Stimulated activated CD8-positive, alpha-beta memory T cell treated with anti-CD3 and anti-CD28 coated beads, Interleukin-4, amount 100 ng/mL, for 1 hour (primary cell): Measurements from ENCODE around the gene NEK1.

Experiments used
- DNase-seq, 2 donors: peaks; one replicate each; pipeline ENCODE4 v3.0.0-alpha.2; 2020; ENCODE audit warnings: low read depth in 2 of 2, low spot score in 1 of 2

Gene NEK1, protein sequence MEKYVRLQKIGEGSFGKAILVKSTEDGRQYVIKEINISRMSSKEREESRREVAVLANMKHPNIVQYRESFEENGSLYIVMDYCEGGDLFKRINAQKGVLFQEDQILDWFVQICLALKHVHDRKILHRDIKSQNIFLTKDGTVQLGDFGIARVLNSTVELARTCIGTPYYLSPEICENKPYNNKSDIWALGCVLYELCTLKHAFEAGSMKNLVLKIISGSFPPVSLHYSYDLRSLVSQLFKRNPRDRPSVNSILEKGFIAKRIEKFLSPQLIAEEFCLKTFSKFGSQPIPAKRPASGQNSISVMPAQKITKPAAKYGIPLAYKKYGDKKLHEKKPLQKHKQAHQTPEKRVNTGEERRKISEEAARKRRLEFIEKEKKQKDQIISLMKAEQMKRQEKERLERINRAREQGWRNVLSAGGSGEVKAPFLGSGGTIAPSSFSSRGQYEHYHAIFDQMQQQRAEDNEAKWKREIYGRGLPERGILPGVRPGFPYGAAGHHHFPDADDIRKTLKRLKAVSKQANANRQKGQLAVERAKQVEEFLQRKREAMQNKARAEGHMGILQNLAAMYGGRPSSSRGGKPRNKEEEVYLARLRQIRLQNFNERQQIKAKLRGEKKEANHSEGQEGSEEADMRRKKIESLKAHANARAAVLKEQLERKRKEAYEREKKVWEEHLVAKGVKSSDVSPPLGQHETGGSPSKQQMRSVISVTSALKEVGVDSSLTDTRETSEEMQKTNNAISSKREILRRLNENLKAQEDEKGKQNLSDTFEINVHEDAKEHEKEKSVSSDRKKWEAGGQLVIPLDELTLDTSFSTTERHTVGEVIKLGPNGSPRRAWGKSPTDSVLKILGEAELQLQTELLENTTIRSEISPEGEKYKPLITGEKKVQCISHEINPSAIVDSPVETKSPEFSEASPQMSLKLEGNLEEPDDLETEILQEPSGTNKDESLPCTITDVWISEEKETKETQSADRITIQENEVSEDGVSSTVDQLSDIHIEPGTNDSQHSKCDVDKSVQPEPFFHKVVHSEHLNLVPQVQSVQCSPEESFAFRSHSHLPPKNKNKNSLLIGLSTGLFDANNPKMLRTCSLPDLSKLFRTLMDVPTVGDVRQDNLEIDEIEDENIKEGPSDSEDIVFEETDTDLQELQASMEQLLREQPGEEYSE (N-terminal part only)

DNA sequence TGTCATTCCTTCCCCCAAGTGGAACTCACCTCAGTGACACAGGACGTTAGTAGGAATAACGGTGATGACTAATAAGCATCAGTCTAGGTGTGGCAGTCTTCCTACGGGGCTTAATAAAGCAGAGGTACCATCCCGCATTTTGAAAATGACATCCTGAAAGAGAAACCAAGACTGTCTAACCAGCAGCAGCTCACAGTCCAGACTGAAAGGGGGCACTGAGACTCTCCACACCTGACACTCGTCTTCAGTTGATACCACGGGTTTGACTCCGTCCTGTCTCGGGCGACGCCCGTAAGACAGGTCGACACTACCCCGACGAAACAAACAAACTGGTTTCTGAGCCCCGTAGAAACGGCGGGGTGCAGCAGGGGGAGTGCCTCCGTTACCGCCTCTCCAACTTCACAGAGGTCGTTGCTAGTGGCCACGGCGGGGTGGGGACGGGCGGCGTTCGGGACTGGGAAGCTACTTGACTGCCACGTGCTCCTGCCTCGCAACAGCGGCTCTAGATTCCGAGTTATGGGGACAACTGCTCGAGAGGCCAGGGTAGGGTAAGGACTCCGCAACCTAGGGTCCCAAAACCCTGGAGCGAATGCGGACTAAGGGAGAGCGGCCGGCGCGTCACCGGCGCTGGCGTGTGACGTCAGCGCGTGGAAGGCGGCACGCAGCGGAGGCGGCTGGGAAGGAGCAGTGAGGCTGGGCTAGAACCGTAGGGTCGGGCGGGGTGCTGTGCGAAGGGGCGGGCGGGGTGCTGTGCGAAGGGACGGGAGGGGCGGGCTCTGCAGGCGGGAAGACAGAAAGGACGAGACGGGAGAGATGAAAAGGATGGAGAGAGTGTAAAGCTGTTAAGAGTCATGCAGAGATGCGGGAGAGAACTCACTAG lies at the start of gene NEK1:
NEK1 (minus strand) TSS at position 593 of the 880 bp plus-strand sequence. CDS start 9,953 bp downstream, outside the sequence.
- DNase-seq: peak; percentile 58 to 78

GRCh38 chr4:169661761-169662160 lies 49.4 kb upstream of the NEK1 start:
- DNase-seq: no peak

DNA sequence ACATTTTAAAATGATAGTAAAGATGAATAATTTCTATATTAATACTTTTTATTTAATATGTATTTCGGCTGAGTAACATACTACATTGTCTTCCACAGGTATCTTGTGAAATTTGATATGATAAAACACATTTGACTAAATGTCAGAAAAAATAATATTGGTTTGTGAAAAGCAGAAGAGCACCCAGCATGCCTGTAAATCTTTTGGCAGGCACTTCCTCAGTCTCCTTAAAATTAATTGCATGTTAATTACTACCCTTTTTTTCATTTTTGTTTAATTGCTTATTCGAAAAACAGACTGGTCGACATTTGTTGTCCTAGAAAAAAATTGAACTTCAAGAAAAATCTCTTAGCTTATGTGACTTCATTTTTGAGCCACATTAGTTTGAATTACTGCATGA lies 48.5 kb upstream of the NEK1 start:
- DNase-seq: no peak

DNA sequence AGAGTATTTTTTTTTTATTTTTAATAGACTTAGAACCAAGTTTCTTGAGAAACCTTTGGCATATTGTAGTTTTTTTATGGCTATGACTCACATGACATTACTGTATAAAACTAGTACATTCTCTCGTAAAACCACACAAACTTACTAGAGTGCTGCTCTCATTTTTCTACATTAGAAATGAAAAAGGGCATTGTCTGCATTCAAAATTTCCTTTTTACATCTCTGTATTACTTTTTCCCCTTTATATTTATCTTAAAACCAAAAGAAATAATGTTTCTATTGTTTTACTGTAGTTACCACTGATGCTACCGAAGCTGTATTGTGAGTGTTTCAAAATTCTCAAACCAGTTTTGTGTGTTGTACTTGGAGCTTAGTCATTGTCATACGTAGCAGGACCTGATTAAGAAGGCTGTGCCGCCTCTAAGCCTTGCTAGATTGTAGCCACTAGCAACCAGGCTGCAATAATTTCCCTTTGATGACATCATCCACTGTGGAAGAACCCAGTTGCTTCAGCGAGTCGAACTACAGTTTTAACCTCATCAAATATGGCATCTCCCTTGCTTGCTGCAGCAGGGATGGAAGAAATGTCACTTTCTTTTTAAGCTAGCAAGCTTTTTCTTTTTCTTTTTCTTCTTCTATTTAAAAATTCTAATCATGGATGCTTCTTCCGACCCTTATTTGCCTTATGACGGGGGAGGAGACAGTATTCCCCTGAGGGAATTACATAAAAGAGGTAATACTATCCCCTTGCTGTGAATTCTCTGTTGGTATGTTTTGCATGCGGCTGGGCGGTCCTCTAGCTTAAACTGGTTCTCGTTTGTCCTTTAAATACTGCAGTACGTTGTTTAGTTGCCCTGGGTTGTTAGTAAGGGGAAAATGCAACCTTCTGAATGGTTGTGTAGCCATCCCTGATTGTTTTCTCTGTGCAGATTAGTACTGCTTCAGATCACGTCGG lies 47.6 kb upstream of the NEK1 start:
- peak; percentile 10 to 49 for DNase-seq

DNA sequence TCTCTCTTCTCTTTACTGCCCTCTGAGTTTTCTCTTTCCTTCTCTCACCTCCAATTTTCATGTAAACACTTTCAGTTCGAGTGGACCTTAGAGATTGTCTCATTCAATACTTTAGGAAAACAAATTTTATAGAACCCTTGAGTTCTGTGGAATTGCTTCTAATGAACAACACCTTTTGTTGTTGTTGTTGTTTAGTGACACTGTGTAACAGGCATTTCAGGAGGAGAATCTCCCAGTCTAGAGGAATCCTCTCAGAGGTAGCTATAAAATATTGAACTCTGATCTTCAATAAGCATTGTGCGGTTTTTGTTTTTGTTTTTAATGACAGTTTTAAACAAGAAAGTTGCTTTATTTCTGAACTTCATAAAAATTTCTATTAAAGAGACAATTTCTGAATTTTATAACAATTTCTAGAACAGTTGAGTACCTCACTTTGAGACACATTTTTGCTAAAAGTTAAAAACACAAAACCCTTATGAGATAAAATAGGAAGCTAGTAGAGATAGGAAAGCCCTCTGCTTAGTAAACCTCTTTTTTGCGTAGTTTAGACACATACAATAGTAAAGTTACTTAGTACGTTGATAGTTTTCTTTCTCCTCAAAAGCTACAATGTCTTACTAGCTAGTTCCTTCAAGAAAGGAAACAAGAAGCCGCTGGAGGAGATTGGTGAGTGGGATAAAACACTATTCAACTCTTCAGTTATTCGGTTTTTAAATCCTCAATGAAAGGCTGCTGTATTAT lies 46.8 kb upstream of the NEK1 start:
- no peak for DNase-seq

DNA sequence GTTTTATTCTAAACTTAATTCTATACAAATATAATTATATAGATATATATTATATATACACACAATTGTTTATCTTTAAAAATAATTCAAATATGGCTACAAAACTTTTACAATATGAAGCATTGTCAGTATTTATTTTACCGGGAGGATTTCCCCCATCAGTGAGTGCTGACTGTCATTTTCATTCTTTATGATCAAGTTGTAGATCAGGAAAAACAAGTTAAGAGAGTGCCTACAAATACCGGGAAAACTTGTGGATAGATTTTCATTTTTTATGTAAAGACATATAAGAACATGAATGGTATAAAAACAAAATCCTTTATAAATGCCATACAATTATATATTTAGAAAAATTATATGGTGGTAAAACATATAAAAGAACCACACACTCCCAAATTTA lies 45.8 kb upstream of the NEK1 start:
- no peak for DNase-seq

GRCh38 chr4:169657470-169658107 lies 45.2 kb upstream of the NEK1 start:
- DNase-seq: no peak

- DNase-seq: no peak
These were observed 43.0 kb upstream of the NEK1 start for GRCh38 chr4:169655401-169655800.

- no peak for DNase-seq
These were observed 40.2 kb upstream of the NEK1 start for GRCh38 chr4:169652535-169652934.

GRCh38 chr4:169650227-169650936 lies 38.0 kb upstream of the NEK1 start:
- no peak for DNase-seq

GRCh38 chr4:169649545-169650226 lies 37.3 kb upstream of the NEK1 start:
- no peak for DNase-seq

DNA sequence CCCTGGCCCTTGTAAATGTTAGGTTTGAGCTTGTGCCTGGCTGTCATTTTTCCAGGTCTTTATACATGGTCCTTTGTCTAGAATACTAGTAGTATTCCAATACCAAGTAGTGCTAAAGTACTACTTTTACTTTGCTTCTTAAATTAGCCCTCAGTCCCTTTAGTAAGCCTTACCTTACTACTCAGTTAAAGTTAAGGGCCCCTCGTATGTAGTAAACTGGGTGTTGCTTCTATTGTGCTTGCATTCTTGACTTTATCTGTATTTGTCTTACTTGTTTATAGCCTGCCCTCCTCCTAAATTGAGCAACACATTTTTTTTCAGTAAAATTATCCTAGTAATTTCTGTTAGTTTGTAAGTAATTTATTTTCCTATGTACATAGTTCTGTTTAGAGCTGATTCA lies 33.2 kb upstream of the NEK1 start:
- DNase-seq: no peak

GRCh38 chr4:169644802-169645201 lies 32.4 kb upstream of the NEK1 start:
- DNase-seq: no peak

DNA sequence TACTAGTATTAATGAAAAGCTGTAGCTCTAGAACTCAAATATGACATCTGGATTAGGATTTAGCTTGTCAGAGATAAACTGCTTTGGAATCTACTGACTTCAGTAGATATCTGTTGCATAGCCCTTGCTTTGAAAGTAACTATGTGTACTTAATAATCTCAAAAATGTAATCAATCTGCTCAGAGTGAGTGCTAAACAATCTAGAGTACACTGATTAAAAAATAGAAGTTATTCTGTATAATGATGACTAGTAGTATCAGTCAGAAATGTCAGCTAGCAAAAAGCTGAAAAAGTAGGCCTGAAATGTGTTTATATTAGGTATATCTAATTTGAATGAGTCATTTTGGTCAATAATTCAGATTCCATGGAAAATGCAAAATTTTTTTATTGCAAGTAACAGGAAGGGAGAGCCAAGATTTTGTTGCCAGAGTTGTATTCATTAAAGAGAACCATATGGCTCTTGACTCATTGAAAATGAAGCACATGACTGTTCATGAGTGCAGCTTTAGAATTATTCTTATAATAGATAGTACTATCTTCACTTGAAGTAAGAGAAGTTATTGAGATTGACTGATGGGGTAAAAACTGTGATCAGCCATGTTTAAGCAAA lies 28.0 kb upstream of the NEK1 start:
- no peak for DNase-seq

GRCh38 chr4:169634975-169635374 lies 22.6 kb upstream of the NEK1 start:
- no peak for DNase-seq

DNA sequence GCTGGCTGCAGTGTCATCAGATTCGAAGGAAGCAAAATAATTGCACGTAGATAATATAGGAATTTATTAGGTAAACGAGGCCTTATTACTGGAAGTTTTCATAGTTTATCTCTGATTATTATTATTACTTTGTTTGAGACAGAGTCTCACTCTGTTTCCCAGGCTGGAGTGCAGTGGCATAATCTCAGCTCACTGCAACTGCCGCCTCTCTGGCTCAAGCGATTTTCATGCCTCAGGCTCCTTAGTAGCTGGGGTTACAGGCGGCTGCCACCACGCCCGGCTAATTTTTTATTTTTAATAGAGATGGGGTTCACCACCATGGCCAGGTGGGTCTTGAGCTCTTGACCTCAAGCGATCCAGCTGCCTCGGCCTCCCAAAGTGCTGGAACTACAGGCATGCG lies 20.5 kb upstream of the NEK1 start:
- DNase-seq: no peak

- no peak for DNase-seq
These were observed 17.7 kb upstream of the NEK1 start for GRCh38 chr4:169630069-169630468.
